Liver (tissue), 3 donors: ENCODE measurements around the gene DNAJA4.

Experiments
- EGR1 ChIP-seq, 2 donors: IDR thresholded peaks; 2 replicates each; pipeline ENCODE4 v1.6.1; 2016 to 2018; ENCODE audit warnings: antibody characterized with exemption in 2 of 2, low read depth in 2 of 2
- FOXA1 ChIP-seq: IDR thresholded peaks from 2 replicates; pipeline ENCODE4 v1.6.1; 2016; ENCODE audit warnings: antibody characterized with exemption
- GABPA ChIP-seq, 2 donors: IDR thresholded peaks in 1 of 2; conservative IDR thresholded peaks in 1 of 2; 2 replicates each; pipeline ENCODE4 v1.6.1; 2016; ENCODE audit warnings: antibody characterized with exemption in 2 of 2, mild to moderate bottlenecking in 1 of 2, moderate library complexity in 1 of 2
- HNF4A ChIP-seq, 2 donors: conservative IDR thresholded peaks; 2 replicates each; pipeline ENCODE4 v1.6.1; 2016; ENCODE audit warnings: antibody characterized with exemption in 2 of 2, mild to moderate bottlenecking in 2 of 2
- JUND ChIP-seq, 2 donors: IDR thresholded peaks; 2 replicates each; pipeline ENCODE4 v1.6.1; 2016; ENCODE audit warnings: antibody characterized with exemption in 2 of 2
- YY1 ChIP-seq: IDR thresholded peaks from 2 replicates; pipeline ENCODE4 v1.6.1; 2016; ENCODE audit warnings: antibody characterized with exemption, mild to moderate bottlenecking
- TF ChIP-seq, protein P1 (sequence below): fragments of 150-350 bp; IDR thresholded peaks from 2 replicates; pipeline ENCODE4 v1.5.1; 2017; ENCODE audit warnings: improper control_type of control experiment, low read depth, low read length; ENCODE audit not compliant: missing input control
- TF ChIP-seq, protein P2 (sequence below): IDR thresholded peaks from 2 replicates; pipeline ENCODE4 v1.6.1; 2016; ENCODE audit warnings: antibody characterized with exemption, mild to moderate bottlenecking
- TF ChIP-seq, protein P3 (sequence below): IDR thresholded peaks from 2 replicates; pipeline ENCODE4 v1.6.1; 2016; ENCODE audit warnings: antibody characterized with exemption
- TF ChIP-seq, protein P4 (sequence below): IDR thresholded peaks from 2 replicates; pipeline ENCODE4 v1.6.1; 2016; ENCODE audit warnings: antibody characterized with exemption
- donor health status: healthy.
- donor health status: healthy.

DNA sequence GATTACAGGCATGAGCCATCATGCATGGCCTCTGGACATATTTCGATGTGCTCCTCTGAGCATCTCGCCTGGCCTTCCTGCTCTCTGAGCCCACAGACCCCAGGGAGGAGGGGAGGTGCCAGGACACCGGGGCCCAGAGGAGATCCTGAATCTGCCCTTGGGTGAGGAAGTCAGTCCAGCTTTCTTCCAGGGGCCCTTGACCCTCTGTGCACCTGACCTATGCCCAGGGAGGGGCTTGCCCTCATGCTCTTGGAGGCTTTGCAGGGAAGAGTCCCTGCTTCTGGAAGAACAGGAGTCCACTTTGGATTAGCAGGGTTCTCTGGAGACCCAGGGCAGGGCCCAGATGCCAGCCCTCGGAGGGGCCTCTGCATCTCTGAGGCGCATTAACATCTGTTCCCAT, 31.4 kb upstream of the DNAJA4 start:
- TF ChIP-seq GABPA (IDR thresholded peaks at IDR 0.05 in 1 of 2, conservative IDR thresholded peaks at IDR 0.05 in 1 of 2), result no peak
- TF ChIP-seq, protein P1, sequence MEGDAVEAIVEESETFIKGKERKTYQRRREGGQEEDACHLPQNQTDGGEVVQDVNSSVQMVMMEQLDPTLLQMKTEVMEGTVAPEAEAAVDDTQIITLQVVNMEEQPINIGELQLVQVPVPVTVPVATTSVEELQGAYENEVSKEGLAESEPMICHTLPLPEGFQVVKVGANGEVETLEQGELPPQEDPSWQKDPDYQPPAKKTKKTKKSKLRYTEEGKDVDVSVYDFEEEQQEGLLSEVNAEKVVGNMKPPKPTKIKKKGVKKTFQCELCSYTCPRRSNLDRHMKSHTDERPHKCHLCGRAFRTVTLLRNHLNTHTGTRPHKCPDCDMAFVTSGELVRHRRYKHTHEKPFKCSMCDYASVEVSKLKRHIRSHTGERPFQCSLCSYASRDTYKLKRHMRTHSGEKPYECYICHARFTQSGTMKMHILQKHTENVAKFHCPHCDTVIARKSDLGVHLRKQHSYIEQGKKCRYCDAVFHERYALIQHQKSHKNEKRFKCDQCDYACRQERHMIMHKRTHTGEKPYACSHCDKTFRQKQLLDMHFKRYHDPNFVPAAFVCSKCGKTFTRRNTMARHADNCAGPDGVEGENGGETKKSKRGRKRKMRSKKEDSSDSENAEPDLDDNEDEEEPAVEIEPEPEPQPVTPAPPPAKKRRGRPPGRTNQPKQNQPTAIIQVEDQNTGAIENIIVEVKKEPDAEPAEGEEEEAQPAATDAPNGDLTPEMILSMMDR, result no peak
- no peak for TF ChIP-seq JUND (IDR thresholded peaks at IDR 0.05)
- TF ChIP-seq, protein P2, sequence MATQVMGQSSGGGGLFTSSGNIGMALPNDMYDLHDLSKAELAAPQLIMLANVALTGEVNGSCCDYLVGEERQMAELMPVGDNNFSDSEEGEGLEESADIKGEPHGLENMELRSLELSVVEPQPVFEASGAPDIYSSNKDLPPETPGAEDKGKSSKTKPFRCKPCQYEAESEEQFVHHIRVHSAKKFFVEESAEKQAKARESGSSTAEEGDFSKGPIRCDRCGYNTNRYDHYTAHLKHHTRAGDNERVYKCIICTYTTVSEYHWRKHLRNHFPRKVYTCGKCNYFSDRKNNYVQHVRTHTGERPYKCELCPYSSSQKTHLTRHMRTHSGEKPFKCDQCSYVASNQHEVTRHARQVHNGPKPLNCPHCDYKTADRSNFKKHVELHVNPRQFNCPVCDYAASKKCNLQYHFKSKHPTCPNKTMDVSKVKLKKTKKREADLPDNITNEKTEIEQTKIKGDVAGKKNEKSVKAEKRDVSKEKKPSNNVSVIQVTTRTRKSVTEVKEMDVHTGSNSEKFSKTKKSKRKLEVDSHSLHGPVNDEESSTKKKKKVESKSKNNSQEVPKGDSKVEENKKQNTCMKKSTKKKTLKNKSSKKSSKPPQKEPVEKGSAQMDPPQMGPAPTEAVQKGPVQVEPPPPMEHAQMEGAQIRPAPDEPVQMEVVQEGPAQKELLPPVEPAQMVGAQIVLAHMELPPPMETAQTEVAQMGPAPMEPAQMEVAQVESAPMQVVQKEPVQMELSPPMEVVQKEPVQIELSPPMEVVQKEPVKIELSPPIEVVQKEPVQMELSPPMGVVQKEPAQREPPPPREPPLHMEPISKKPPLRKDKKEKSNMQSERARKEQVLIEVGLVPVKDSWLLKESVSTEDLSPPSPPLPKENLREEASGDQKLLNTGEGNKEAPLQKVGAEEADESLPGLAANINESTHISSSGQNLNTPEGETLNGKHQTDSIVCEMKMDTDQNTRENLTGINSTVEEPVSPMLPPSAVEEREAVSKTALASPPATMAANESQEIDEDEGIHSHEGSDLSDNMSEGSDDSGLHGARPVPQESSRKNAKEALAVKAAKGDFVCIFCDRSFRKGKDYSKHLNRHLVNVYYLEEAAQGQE, result no peak
- no peak for TF ChIP-seq YY1
- no peak for TF ChIP-seq EGR1 (IDR thresholded peaks at IDR 0.05; ENCODE audit: low read depth in 2 of 2)
- TF ChIP-seq FOXA1, result no peak
- TF ChIP-seq, protein P3, sequence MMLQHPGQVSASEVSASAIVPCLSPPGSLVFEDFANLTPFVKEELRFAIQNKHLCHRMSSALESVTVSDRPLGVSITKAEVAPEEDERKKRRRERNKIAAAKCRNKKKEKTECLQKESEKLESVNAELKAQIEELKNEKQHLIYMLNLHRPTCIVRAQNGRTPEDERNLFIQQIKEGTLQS, result no peak
- TF ChIP-seq, protein P4, sequence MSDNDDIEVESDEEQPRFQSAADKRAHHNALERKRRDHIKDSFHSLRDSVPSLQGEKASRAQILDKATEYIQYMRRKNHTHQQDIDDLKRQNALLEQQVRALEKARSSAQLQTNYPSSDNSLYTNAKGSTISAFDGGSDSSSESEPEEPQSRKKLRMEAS, result no peak
- no peak for TF ChIP-seq HNF4A (conservative IDR thresholded peaks at IDR 0.05)
